Neural crest cell (in vitro differentiated cells): ENCODE data around the gene LPP. TPM values are rescaled to one million over a fixed set of nuclear protein-coding genes. Genes with fewer than 3 reads are reported as not detected.

ENCODE experiments used
- DNase-seq: peaks from one replicate; pipeline ENCODE4 v3.0.0; 2021; ENCODE audit warnings: low read depth, mixed read lengths, low spot score
- H3K27ac Mint-ChIP-seq: one replicate; pipeline ENCODE4 v1.8.0; 2021; ENCODE audit warnings: mild to moderate bottlenecking, mixed read lengths; ENCODE audit not compliant: unreplicated experiment
- H3K27me3 Mint-ChIP-seq: 2 replicates; pipeline ENCODE4 v1.8.0; 2021; ENCODE audit warnings: low read depth, mild to moderate bottlenecking, mixed read lengths
- H3K36me3 Mint-ChIP-seq: 2 replicates; pipeline ENCODE4 v1.8.0; 2021; ENCODE audit warnings: low read depth, mild to moderate bottlenecking, mixed read lengths
- H3K4me1 Mint-ChIP-seq: 2 replicates; pipeline ENCODE4 v1.8.0; 2021; ENCODE audit warnings: mixed read lengths
- H3K4me3 Mint-ChIP-seq: one replicate; pipeline ENCODE4 v1.8.0; 2021; ENCODE audit warnings: mild to moderate bottlenecking, mixed read lengths
- H3K9me3 Mint-ChIP-seq: 2 replicates; pipeline ENCODE4 v1.8.0; 2021; ENCODE audit warnings: mixed read lengths
- CTCF ChIP-seq: fragments of 200-600 bp; sonication (generic); conservative IDR thresholded peaks from 2 replicates; pipeline ENCODE4 v1.5.0; 2021; ENCODE audit warnings: antibody characterized with exemption, mild to moderate bottlenecking
- total RNA-seq: library from RNA; stranded (reverse); gene quantifications from 2 replicates; pipeline ENCODE4 v1.2.1, GENCODE V29; 2021

LPP gene
- total RNA-seq, 1 donor from 2014 or later = 38.7 TPM

GRCh38 chr3:188123170-188123905 is 30.6 kb upstream of the LPP start:
- Mint-ChIP-seq H3K36me3 (no peaks in the 10 kb centered on the region), H3K27ac (peak overlapping the region; percentile 47), H3K4me1 (peaks cover 51% of the 10 kb centered on the region), H3K9me3 (no peaks in the 10 kb centered on the region), H3K4me3 (no peak overlapping the region), H3K27me3 (no peaks in the 10 kb centered on the region)
- no peak for DNase-seq
- no peak for TF ChIP-seq CTCF

- DNase-seq = no peak
- H3K36me3 Mint-ChIP-seq = no peaks in the 10 kb centered on the region
- peaks cover 59% of the 10 kb centered on the region for H3K4me1 Mint-ChIP-seq
- no peaks in the 10 kb centered on the region for H3K9me3 Mint-ChIP-seq
- H3K27me3 Mint-ChIP-seq = no peaks in the 10 kb centered on the region
- peak overlapping the region; percentile 41 for H3K4me3 Mint-ChIP-seq
- no peak for TF ChIP-seq CTCF
- H3K27ac Mint-ChIP-seq = peak overlapping the region; percentile 79
These were observed 29.8 kb upstream of the LPP start for GRCh38 chr3:188124184-188124583.

GRCh38 chr3:188125076-188125475 is 28.9 kb upstream of the LPP start:
- H3K4me1 Mint-ChIP-seq = peaks cover 60% of the 10 kb centered on the region
- DNase-seq = no peak
- TF ChIP-seq CTCF = no peak
- no peaks in the 10 kb centered on the region for H3K36me3 Mint-ChIP-seq
- H3K27ac Mint-ChIP-seq = no peak overlapping the region
- H3K4me3 Mint-ChIP-seq = no peak overlapping the region
- H3K27me3 Mint-ChIP-seq = no peaks in the 10 kb centered on the region
- no peaks in the 10 kb centered on the region for H3K9me3 Mint-ChIP-seq

- Mint-ChIP-seq H3K9me3 (no peaks in the 10 kb centered on the region), H3K27ac (no peak overlapping the region), H3K4me1 (peaks cover 54% of the 10 kb centered on the region), H3K4me3 (no peak overlapping the region), H3K36me3 (no peaks in the 10 kb centered on the region), H3K27me3 (no peaks in the 10 kb centered on the region)
- DNase-seq = no peak
- TF ChIP-seq CTCF = no peak
These were observed 27.7 kb upstream of the LPP start for GRCh38 chr3:188126276-188126675.

- DNase-seq = no peak
- TF ChIP-seq CTCF = no peak
- peaks cover 59% of the 10 kb centered on the region for H3K4me1 Mint-ChIP-seq
- H3K27ac Mint-ChIP-seq = no peak overlapping the region
- H3K4me3 Mint-ChIP-seq = no peak overlapping the region
- H3K36me3 Mint-ChIP-seq = no peaks in the 10 kb centered on the region
- H3K9me3 Mint-ChIP-seq = peaks cover 3% of the 10 kb centered on the region
- no peaks in the 10 kb centered on the region for H3K27me3 Mint-ChIP-seq
These were observed 27.0 kb upstream of the LPP start for GRCh38 chr3:188126934-188127333.
